Endothelial cell of umbilical vein (primary cell): ENCODE data around the gene STAC3.

Experiments
- CTCF ChIP-seq, 2 donors: IDR thresholded peaks; 1 replicate in 1 of 2; 2 replicates in 1 of 2; pipeline ENCODE4 v1.5.1; 2011; ENCODE audit warnings: low read length in 2 of 2, mild to moderate bottlenecking in 2 of 2, moderate library complexity in 2 of 2, control low read depth in 1 of 2, inconsistent platforms in 1 of 2, low read depth in 1 of 2; ENCODE audit not compliant: insufficient read depth in 1 of 2; ENCODE audit errors: extremely low read depth in 1 of 2
- JUN ChIP-seq: IDR thresholded peaks from 2 replicates; pipeline ENCODE4 v1.6.1; 2011; ENCODE audit warnings: borderline replicate concordance, low read depth; ENCODE audit not compliant: insufficient read length, insufficient read depth
- POLR2A ChIP-seq: IDR thresholded peaks from 2 replicates; pipeline ENCODE4 v1.6.1; 2012; ENCODE audit warnings: low read depth, mild to moderate bottlenecking, control low read depth, low read length

GRCh38 chr12:57235017-57235727, 15.8 kb downstream of the STAC3 start:
- TF ChIP-seq CTCF (IDR thresholded peaks at IDR 0.05; ENCODE audit: extremely low read depth in 1 of 2, insufficient read depth in 1 of 2, low read depth in 1 of 2, low read length in 2 of 2) (no peak), JUN (no peak), POLR2A (no peak)
